Measurements from ENCODE around the gene ZC3H12A.

DNA sequence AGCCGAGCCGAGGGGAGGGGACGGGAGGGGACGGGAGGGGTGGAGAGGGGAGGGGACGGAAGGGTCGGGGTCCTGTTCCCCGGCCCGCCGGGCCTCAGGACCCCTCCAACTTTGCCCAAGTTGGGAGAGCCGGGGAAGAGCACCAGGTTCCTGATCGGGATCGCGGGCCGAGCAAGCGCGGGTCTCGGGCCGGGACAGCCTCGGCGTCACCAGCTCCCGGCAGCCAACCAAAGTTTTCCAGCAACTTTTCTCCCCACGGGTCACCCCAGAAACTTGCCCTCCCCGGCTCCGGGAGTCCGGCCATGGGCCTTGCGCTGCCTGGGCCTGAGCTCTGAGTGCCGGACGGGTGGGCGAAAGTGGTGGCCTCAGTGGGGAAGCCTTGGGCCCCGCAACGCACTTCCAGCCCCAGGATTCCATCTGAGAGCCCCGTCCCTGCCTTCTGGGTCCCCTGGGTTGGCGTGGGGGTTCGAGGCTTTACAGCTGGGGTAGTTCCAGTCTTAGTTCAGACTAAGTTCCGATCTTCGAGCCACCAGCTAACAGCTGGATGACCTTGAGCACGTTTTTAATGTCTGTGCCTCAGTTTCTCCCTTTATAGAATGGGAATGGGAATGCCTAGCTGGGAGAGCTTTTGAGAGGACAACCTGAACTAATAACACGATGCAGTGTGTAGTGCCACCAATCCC, 458 bp downstream of the ZC3H12A start:
- TF ChIP-seq, protein P1, sequence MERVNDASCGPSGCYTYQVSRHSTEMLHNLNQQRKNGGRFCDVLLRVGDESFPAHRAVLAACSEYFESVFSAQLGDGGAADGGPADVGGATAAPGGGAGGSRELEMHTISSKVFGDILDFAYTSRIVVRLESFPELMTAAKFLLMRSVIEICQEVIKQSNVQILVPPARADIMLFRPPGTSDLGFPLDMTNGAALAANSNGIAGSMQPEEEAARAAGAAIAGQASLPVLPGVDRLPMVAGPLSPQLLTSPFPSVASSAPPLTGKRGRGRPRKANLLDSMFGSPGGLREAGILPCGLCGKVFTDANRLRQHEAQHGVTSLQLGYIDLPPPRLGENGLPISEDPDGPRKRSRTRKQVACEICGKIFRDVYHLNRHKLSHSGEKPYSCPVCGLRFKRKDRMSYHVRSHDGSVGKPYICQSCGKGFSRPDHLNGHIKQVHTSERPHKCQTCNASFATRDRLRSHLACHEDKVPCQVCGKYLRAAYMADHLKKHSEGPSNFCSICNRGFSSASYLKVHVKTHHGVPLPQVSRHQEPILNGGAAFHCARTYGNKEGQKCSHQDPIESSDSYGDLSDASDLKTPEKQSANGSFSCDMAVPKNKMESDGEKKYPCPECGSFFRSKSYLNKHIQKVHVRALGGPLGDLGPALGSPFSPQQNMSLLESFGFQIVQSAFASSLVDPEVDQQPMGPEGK (CRISPR knock-in tag; IDR thresholded peaks at IDR 0.05; ENCODE audit: borderline replicate concordance), result no peak
- TF ChIP-seq ESRRG (CRISPR knock-in tag; IDR thresholded peaks at IDR 0.05), result no peak
